Measurements from ENCODE around the gene SHISA2.

SHISA2 gene

DNA sequence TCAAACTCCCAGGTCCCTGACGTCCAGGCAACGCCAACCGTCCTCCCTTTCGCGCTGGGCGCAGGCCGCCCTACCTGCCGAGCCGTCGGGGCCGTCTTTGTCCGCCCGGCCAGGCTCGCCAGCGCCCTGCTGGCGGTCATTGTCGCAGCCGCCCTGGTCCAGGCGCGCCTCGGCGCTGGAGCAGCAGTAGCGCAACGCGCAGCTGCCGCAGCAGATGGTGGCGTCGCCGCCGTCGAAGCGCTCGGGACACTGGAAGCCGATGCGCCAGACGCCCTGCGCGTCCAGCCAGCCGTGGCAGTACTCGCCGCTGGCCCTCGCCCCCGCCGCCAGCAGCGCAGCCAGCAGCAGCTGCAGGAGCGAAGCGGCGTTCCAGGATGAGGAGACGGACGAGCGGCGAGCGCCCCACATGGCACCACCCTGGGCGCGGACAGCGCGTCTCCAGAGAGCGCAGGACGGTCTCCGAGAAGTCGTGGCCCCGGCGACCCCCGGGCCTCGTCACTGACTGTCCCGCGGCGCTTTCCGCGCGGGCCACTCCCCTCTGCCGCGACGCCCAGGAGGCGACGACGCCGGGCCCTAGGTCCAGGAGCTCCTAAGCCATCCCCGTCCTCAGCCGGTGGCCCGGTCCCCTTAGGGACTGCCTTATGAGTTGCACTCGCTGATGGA is 1.1 kb downstream of the SHISA2 start:
- DNase-seq (ENCODE audit: extremely low read depth in 1 of 2, low read depth in 1 of 2) = no peak

DNA sequence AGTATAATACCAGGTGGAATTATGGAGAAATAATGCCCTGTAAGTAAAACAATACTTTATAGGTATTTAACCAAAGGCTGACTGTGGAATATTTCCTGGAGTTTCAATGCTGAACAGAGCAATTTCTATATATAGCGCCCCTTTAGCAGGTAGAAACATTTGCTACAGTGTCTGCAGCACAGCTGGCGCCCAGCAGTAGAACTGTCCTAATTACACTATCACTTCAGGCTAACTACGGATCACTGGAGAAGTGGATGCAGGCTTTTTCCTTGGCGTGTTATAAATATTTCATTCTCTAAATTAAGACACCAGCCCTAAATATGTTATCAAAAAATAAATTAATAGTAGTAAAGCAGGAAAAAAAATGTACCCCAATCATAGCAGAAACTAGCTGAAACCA is 3.1 kb downstream of the SHISA2 start:
- DNase-seq (ENCODE audit: extremely low read depth in 1 of 2, low read depth in 1 of 2) = no peak

DNA sequence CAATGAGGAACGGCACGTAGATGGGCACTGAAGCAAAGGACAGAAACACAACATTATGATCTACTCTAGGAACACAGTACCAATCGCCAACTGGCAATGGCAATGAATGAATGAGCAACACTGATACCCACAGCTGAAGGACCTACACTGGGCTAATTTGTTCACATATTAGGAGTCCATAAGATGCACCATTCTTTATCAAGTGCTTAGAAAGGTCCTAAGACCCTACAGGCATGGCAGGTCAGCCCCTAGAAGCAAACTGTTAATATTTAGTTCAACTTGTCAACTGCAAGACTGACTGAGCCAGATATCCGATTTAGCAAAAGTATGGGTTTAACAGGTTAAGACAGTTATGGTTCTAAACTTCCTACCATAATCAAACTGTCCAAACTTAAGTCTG is 4.8 kb downstream of the SHISA2 start:
- no peak for DNase-seq (ENCODE audit: extremely low read depth in 1 of 2, low read depth in 1 of 2)

DNA sequence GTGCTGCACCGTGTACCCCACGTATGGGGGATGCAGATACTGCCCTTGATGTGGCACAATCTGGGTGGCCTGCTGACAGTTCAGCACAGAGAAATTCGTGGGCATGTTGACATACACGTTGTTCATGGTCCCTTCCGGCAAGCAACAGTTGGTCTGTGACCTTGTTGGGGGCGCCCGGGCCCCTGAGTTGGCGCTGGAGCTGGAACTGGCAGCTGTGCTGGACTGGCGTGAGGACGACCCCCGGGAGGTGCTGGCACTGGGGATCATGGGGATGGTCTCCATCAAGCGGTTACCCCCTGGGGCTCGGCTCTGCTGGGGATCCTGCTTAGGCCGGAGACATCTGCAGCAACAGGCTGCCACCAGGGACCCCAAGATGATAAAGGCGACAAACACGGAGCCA is 5.2 kb downstream of the SHISA2 start:
- DNase-seq (ENCODE audit: extremely low read depth in 1 of 2, low read depth in 1 of 2) = no peak

DNA sequence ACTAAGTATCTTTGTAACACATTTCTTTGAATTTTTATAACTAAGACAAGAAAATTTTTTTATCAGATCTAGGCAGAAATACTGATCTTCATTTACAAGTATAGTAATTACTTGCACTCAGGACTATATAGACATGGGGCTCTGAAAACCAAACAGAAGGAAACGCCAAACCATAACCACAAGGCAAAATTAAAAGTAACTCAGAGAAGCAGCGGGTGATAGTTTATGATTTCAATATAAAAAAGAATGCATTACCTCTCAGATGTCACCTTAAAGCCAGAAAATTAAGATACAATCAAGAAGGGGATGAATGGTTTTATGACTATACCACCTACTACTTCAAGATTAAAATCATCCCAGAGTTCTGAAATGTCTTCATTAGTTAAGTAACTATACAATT is 6.7 kb downstream of the SHISA2 start:
- DNase-seq (ENCODE audit: extremely low read depth in 1 of 2, low read depth in 1 of 2) = no peak

DNA sequence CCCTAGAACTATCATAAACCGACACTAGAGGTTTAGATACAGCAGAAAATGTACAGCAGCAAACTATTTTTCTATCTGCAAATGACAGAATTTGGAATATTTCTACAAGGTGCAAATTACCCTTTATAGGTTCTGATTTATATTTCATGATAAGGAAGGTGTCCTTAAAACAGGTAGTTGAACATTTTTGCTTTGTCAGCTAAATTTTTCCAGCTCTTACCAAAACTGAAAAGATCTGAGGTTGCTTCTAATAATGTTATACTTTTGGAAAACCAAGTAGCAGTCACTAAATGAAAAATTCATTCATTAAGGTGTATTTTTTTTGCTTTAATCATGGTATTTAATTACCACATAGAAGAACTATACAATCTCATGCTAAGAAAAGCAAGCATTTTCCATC is 9.0 kb downstream of the SHISA2 start:
- DNase-seq (ENCODE audit: extremely low read depth in 1 of 2, low read depth in 1 of 2) = no peak

DNA sequence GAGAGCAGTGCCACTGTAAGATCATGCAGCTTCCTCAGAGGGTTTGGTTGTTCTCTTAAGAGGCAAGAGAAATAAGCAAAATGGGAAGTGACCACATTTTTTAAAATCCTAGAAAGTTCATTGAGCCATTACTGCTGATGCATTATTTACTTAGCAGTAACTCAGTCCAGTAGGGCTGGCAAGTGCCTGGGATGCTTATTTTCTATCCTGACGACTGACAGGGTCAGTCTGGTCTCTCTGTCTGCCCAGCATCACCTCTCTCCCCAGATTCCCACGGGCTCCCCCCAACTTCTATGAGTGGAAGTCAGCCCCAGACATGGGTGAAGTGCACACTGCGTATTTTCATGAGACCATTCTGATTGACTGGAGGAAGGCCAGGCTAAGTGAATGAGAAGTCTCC is 10.4 kb downstream of the SHISA2 start:
- DNase-seq (ENCODE audit: extremely low read depth in 1 of 2, low read depth in 1 of 2) = no peak

DNA sequence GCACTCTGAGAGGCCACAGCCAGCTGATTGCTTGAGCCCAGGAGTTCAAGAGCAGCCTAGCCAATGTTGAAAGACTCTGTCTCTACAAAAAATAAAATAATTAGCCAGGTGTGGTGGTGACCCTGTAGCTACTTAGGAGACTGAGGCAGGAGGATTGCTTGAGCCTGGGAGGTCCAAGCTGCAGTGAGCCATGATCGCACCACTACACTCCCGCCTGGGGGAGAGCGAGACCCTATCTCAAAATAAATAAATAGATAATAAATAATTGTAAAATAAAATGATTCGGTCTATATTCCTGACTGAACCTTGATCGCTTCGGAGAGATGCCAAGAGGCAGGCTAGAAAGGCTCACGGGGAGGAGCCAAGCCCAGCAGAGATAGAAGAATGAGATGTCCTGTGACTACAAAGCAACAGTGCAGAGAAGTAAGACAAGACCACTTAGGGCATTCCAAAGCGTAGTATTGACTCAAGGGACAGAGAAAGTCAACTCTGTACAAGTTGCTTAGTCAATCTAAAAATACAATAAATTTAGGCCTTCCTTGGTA is 12.8 kb downstream of the SHISA2 start:
- no peak for DNase-seq (ENCODE audit: extremely low read depth in 1 of 2, low read depth in 1 of 2)

DNA sequence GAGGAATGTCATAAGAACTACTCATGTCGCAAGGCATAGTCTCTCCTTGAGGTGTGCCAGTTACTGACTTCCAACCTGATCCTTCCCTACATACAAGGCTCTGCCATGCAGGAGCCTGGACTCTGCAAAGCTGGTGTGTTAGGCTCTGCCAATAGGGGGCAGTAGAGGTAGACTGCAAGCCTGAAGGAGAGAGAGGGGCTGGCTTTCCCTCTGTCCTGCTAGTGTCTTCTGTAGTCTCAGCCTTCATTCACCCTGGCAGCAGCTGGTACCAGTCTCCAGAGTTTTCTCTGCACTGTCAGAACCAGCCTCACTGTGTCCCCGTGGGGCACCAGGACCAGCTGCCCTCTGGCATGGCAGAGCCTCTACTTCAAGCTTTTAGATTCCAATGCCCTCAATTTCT is 14.5 kb downstream of the SHISA2 start:
- DNase-seq (ENCODE audit: extremely low read depth in 1 of 2, low read depth in 1 of 2) = no peak

DNA sequence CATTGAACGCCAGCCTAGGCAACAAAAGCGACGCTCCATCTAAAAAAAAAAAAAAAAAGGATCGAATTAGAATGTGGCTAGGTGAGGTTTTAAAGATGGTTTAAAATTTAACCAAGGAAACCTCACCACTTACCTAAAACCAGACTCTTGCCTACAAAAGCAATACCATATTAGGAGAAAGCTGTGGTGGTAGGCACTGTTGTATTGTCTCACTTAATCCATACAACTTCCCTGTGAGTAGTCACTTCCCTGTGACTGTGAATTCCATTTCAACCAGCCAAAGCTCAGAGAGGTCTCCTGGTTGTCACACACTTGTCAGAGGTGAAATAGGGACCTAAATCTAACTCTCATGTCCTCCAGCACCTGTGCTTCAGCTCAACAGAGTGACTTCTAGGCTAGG is 15.4 kb downstream of the SHISA2 start:
- no peak for DNase-seq (ENCODE audit: extremely low read depth in 1 of 2, low read depth in 1 of 2)

DNA sequence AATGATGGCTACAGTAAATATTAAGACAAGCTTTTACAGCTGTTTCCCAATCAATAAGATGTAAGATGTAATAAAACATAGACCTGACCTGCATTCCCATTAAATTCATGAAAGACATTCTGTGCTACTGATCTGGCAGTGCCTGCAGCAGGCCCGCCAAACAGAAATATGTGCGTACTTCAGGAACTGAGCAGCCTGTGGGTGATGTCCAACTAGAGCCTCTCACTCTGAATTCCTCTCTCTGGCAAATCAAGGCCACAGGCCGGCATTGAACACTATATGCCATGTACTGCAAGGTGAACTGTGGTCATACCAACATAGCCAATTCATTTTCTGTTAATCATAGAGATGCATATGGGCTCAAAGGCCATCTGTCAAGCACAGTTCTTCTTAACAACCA is 17.8 kb downstream of the SHISA2 start:
- no peak for DNase-seq (ENCODE audit: extremely low read depth in 1 of 2, low read depth in 1 of 2)

DNA sequence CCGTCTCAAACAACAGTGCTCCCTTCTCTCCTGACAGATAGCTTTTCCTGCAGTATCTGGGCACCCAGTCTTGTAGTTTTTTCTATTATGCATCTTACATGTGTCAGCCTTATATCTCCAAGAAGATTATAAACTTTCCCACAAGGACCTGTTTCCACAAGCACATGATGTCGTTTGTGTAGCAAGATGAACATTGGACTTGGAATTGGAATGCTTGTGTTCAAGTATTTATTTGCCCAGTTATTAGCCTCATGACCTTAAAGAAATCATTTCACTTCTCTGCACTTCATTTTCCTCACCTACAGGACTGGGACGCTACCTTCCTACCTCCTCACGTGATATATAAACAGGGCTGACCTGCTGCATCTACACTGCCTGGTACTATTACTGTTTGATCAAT is 21.5 kb downstream of the SHISA2 start:
- DNase-seq (ENCODE audit: extremely low read depth in 1 of 2, low read depth in 1 of 2) = no peak

DNA sequence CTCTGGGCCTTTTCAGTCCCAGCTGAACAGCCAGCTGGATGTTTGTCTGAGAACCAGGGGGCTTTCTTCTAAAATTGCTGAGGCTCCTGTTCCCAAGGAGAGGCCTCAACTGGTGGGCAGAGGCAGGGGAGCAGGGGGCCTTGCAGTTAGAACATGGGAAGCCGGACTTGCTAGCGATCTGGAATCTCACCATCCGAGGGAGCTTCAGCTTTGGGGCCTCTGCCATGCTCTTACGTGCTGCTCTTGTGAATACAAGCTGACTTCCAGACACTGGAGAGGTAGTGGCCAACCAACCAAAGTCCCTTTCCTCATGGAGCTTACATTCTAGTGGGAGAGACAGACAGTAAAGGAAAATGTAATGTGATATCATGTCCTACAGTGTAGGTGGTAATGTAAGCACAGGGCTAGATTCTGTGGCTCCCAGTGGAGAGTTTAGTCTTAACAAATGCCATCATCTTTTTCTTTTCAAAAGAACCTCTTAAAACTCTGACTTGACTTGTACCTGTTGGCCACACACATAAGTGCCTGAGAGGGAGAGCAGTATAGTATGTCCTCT is 22.2 kb downstream of the SHISA2 start:
- no peak for DNase-seq (ENCODE audit: extremely low read depth in 1 of 2, low read depth in 1 of 2)

DNA sequence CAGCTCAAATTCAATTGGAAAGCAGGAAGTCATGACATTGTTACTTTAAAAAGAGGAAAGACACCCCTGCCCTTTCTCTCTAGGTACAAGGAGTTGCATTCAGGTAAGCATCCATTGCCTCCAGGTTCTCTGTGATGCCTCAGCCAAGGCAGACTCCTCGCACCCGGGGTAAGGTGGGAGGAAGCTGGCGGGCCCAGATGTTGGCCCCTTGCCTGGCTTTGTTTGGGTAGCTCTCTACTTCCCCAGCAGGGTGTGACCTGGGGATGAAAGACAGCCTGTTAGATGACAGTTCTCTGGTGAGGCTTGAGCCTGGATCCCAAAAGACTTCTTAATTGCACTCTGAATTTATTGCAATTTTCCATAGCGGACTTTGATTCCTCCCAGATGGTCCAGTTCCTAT is 25.6 kb downstream of the SHISA2 start:
- no peak for DNase-seq (ENCODE audit: extremely low read depth in 1 of 2, low read depth in 1 of 2)

DNA sequence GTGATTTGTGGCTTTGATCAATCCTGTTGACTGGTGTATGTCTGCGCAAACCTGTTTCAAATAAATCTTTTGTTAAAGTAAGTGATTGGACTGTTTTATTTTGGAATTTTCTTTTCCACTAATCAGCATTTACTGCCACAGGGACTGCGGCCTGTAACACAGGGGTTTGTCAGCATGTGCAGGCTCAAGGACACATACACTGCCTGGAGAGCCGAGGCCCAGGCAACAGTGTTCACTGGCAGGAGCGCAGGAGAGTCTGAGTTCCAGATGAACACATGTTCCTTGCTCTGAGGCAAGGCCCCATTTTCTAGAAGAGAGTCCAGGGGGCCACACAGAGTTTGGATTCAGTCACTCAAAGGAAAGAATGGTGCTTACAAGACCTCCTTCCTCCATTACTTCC is 26.0 kb downstream of the SHISA2 start:
- DNase-seq (ENCODE audit: extremely low read depth in 1 of 2, low read depth in 1 of 2) = no peak

DNA sequence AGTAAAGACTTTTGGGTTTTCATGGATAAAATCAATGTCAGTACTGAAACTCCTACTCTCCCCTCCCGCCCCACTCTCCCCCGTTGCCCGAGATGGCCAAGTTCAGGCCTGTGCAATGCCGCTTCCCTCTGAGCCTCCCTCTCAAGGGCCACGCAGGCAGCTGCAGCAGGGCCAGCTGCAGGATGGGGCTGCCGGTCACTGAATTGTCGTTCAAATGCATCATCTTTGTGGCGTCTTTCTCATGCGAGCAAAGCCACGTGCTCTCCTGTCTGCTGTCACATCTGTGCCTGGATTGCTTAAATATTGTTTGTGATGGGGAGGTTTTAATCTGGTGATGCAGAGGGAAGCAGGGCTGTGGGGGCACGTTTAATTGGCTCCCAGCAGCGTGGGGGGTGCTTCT is 26.6 kb downstream of the SHISA2 start:
- no peak for DNase-seq (ENCODE audit: extremely low read depth in 1 of 2, low read depth in 1 of 2)

DNA sequence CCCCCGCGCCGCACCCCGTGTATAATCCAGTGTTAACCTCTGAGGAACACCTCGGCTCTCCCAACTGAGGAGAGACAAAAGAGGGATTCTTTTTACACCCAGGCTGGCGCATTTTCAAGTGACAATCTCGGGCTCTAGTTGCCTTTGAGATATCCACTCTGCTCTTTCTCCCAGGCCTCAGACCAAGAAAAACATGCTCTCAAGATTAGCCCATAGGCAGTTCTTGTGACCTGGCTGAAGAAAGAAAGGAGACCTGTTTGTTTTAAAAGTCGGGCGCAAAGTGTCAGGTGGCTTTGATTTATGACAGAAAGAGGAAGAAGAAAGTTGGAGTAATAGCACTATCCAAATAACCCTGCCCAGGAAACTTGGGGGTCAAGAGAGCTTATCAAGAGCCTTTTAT is 27.3 kb downstream of the SHISA2 start:
- no peak for DNase-seq (ENCODE audit: extremely low read depth in 1 of 2, low read depth in 1 of 2)

DNA sequence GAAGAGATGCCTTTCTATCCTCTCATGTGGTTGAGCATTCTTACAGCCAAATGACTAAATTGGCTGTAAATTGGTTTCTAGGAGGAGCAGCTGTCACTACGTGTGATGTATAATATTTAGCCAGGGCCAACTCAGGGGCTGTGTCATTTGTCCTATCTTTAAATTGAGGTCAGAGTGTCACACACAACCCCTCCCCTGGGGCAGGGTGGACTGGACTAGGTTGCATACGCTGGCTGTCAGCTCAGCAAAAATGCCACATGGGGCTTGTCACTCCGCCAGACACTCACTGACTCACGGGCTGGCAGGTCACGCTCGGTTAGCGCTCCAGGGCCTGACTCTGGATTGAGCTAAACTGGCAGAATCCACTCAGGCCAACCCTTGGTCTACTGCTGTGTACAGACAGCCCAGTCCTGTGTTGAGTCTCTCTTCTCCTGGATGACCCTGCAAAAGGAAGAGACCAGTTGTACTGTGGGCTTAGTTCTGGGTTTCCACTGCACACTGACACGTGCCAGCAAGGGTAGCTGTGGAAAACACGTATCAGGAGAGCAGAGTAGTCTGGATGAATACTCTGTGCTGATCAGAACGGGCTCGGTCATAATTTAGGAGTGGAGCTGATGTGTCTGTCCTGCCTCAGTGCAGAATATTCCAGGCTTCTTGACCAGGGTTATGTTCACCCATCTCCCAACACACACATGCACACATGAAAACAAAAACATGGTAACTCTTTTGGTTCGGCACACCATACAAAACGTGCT is 29.1 kb downstream of the SHISA2 start:
- DNase-seq (ENCODE audit: extremely low read depth in 1 of 2, low read depth in 1 of 2) = no peak

DNA sequence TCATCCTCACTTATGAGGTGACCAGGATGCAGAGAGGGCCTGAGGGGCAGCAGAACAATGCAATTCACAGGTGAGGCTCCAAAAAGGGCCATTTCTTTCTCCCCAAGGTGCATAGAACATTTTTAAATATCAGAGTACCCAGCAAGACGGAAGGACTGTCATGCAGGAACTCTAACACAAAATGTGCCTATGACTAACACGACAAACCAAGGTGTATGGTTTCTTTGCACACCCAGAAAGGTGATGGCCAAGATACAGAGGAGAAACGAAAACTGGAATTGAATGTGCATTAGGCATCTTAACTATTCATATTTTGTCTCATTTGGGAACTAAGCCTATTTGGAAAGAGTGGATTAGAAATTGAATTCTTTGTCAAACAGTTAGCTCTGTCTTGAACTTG is 29.9 kb downstream of the SHISA2 start:
- no peak for DNase-seq (ENCODE audit: extremely low read depth in 1 of 2, low read depth in 1 of 2)

DNA sequence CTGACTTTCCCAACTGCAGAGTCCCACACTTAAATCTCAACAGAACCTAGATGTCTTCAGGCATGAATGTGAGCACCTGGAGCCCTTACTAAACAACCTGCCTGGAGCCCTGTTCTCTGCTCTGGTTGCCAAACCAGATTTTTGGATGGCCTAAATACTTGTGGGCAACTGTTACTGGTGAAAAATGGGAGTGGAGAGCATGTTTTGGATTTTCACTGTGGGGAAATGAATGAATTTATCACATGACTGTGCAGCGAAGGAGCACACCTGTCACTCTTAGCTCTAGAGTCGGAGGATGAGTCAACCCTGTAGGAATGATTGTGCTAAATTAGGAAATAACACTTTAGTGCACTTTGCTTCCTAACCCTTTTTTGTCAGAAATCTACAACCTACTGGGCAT is 30.3 kb downstream of the SHISA2 start:
- DNase-seq (ENCODE audit: extremely low read depth in 1 of 2, low read depth in 1 of 2) = no peak

DNA sequence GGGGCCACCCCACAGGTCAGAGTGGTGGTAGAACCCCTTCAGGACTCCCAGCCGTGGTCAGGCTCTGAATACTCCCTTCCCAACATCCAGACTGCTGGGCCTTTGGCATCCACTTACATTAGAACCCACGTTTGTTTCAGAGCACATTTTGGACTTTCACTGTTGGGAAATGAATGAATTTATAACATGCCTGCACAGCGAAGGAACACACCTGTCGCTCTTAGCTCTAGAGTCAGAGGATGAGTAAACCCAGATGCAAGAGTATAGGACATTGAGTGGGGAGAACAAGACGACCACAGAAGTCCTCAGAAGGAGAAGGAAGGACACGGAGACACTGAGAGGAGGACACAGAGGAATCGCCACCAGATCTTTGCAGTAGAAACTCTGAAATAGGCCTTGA is 30.9 kb downstream of the SHISA2 start:
- no peak for DNase-seq (ENCODE audit: extremely low read depth in 1 of 2, low read depth in 1 of 2)

All from activated CD8-positive, alpha-beta memory T cell treated with anti-CD3 and anti-CD28 coated beads for 1 hour (primary cell).